GM19351 (cell line): ENCODE data around the gene DCUN1D2.

ENCODE experiments used
- ATAC-seq: cut with Tn5 transposase; IDR thresholded peaks from one replicate; pipeline ENCODE4 v1.9.1; 2021; ENCODE audit warnings: mild to moderate bottlenecking, moderate library complexity; ENCODE audit not compliant: unreplicated experiment

Gene DCUN1D2

DNA sequence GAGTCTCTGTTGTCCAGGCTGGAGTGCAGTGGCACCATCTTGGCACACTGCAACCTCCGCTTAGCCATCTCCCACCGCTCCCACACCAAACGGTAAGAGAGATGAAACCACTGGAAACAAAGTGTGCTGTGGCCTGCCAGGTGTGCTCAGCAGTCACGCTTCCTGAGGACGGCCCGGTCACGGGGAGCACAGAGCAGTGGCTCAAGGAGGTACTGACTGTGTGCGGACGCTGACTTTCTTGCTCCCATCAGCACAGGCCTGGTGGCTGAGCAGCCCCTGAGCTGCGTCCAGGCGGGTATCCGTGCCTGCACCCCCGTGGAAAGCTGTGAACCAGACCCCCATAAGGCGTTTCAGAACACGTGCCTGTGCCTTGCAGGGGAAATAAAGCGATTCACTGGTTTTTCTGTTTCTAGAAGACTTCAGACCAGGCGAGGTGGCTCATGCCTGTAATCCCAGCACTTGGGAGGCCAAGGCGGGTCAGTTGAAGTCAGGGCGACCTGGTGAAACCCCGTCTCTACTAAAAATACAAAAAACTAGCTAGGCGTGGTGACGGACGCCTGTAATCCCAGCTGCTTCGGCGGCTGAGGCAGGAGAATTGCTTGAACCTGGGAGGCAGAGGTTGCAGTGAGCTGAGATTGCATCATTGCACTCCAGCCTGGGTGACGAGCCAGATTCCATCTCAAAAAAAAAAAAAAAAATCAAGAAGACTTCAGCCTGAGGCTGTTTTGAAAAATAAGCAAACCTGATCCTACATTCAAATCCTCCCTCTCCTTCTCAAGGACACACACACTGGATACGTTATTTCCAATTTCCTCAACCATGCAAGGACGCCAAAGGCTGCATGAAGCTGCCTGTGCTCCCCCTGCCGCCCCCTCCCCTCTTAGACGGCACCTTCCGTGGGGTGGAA lies 62.7 kb downstream of the DCUN1D2 start:
- ATAC-seq, result no peak

DNA sequence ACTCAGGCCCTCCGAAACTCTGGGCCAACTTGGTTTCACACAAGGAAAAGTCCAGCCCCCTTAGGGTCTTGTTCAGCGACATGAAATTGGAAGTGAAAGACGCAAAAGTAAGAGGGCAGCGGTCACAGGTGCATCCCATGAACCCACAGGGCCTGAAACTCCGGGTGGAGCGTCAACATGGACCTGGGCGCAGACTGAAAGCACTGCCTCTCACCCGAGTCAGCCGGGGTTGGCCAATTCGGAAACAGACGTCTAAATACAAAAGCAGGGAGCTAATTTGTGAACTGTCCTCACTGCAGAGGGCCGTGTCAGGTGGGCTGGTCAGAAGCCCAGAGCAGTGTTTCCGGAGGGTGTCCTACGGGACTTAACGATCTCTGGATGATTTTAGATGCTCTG lies 63.9 kb downstream of the DCUN1D2 start:
- ATAC-seq, result no peak

DNA sequence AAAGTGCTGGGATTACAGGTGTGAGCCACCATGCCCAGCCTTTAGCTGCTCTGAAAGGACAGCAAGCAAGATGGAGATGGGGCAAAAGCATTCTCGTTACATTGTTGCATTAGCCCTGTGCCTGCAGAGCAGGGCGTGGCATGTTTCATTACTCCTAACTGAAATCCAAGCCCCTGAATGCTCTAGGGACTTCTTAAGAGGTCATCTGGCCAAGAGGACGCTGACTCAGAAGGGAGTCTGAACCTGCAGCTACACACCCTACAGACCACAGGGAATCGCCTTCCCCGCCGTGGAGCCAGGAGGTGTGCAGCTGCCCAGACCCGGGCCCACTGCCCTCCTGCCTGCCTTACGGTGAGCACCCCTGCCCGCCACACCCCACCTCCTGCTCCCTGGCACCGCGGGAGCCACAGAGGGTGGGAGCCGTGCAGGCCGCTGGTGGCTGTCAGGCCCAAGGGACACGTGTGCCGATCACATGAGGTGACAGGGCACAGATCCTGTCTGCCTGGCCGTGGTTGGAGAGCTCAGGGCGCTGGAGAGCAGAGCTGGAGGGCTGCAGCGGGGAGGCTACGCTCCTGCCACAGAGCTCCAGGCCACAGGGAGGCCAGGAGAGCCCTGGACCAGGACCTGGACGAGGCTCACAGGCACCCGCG lies 64.4 kb downstream of the DCUN1D2 start:
- ATAC-seq, result no peak

DNA sequence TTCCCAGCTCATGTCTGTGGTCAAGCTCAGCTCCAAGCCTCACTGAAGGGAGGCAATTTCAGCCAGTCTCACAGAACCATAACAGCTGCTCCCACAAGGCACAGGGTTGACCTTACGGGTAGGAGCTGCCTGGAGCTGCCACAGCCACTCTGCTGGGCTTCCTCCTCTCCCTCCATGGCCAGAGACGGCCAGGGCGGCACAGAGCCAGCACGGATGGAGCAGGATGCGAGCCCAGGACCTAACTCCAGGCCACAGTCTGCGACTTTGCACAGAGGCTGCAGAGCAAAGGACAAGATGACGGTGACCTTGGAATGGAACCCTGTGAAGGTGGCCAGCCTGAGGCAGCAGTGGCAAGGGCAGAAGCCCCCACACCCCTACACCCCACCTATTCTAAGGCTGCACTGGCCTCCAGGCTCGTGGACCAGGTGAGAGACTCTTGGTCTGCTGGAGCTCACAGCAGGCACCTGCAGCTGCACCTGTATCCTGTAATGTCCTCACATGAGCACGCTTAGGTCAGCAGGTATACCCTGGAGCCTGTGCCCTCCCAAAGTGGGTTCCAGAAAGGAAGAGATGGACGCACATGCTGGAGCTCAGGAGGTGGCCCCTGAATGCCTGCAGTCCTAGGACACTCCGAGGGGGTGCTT lies 66.9 kb downstream of the DCUN1D2 start:
- ATAC-seq, result no peak

DNA sequence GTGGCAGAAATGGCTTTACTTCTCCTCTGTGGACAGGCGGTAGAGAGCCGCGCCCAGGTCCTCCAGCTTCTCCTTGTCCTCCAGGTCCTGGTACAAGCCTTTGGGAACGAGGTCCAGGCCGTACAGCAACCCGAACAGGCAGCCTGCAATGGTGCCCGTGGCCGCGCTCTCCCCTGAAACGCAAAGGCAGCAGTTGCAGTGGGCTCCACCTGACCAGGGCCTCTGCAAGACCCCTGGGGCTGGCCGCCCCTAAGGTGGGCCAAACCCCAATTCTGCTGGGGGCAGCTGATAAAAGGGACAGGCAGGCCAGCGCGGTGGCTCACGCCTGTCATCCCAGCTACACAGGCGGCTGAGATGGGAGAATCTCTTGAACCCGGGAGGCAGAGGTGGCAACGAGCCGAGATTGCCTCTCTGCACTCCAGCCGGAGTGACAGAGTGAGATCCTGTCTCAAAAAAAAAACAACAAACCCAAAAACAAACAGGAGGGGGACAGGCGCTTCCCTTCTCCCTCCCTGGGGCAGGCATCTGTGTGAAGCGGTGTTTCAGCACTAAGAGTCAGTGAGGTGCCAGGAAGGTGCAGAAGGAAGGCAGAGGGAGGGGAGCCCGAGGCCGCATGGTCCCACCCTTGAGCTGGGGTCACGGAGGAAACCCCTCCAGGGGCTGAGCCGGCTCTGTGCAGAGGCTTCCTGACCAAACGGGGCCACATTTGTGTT lies 67.5 kb downstream of the DCUN1D2 start:
- ATAC-seq, result no peak

DNA sequence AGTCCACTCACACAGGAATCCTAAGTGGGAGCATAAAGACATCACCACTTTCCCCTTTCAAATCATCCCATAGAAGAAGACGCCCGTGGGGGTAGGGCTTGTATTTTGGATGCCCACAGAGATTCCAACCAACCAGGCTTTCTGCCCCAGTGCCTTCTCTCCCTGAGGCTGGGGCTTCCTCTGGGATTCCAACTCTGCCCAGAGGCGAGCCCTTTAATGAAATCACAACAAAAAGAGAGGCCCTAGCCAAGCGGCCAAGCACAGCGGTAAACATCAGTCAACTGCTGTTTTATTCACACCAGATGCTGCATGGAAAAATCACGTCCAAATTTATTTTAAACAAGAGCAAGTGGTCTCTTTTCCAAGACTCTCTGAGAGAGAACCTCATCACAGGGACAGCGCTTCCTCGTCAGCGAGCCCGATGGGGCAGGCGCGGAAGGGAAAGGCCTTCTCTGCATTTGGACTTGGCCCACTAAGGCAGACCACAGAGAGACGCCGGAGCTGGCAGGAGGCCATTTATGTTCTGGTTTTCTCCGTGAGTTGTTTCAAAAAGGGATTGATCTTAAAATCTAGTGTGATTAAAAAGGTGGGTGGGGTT lies 68.7 kb downstream of the DCUN1D2 start:
- no peak for ATAC-seq

DNA sequence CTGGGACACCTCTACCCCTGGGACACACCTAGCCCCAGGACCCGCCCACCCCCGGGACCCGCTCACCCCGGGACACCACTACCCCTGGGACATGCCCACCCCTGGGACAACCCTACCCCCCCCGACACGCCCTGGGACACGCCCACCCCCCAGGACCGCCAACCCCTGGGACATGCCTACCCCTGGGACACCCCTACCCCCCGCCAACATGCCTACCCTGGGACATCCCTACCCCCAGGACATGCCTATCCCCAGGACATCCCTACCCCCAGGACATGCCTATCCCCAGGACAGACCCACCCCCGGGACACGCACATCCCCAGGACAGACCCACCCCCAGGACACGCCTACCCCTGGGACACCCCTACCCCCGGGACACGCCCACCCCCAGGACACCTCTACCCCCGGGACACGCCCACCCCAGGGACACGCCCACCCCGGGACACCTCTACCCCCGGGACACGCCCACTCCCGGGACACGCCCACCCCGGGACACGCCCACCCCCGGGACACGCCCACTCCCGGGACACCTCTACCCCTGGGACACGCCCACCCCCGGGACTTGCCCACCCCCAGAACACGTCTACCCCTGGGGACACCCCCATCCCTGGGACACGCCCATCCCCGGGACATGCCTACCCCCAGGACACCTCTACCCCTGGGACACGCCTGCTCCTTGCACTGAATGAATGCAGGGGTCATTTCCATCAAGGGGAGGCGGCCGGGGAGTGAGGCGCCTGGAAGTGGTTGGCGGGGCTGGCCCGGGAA lies 69.5 kb downstream of the DCUN1D2 start:
- no peak for ATAC-seq

DNA sequence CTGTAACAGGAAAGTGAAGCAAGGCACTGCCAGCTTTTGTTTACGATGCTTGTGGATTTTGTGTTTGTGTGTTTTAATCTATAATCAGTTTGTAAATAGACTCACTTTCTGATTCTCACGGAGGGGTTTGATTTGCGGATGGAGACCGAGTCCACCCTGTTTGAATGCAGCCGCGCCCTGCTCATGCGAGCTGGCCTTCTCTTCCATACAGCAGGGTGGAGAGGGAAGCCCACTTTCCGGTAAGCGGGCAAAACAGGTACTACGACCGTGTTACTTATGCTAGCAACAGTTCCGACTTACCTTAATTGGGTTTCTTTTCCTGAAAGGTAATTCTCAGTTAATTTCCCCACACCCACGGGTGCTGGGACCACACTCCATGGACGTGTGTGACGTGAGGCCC lies 70.3 kb downstream of the DCUN1D2 start:
- no peak for ATAC-seq

DNA sequence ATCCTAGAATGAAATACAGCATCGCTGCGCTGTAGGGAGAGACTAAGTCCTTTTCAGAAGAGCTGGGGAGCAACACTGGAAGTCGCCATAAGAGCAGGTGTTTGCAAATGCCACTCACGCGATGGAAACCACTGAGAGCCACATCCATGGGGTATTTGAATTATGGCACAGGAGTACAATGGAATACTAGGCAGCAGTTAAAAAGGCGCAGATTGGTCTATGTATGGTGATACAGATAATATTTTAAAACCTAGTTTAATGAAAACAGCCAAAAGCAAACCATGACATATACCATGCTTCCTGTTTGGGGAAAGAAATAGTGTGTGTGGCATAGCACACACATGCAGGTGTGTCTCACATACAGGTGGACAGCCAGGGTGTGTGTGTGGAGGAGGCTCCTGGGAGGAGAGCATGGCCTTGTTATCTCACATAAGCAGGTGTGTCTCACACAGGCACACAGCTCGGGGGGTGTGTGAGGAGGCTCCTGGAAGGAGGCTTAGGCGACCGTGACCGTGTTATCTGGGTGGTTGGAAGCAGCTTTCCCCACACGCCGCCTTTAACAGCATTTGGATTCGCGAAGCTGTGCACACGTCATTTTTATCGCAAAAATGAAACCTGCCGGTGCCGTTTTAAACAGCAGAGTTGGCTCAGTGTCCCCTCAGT lies 70.8 kb downstream of the DCUN1D2 start:
- no peak for ATAC-seq

DNA sequence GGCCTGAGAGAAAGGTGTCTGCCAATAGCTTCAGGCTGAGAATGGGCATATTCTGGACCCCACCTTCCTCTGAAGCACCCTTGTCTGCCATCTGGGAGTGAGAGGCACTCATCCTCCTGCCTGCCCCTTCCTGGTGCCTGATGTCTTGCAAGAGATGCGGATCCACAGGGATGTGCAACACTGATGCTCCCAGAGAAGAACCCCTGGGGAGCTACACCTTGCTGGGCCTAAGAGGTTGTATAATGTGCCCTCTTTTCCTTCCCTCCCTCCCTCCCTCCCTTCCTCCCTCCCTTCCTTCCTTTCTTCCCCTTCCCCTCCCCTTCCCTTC lies 71.8 kb downstream of the DCUN1D2 start:
- ATAC-seq, result no peak

DNA sequence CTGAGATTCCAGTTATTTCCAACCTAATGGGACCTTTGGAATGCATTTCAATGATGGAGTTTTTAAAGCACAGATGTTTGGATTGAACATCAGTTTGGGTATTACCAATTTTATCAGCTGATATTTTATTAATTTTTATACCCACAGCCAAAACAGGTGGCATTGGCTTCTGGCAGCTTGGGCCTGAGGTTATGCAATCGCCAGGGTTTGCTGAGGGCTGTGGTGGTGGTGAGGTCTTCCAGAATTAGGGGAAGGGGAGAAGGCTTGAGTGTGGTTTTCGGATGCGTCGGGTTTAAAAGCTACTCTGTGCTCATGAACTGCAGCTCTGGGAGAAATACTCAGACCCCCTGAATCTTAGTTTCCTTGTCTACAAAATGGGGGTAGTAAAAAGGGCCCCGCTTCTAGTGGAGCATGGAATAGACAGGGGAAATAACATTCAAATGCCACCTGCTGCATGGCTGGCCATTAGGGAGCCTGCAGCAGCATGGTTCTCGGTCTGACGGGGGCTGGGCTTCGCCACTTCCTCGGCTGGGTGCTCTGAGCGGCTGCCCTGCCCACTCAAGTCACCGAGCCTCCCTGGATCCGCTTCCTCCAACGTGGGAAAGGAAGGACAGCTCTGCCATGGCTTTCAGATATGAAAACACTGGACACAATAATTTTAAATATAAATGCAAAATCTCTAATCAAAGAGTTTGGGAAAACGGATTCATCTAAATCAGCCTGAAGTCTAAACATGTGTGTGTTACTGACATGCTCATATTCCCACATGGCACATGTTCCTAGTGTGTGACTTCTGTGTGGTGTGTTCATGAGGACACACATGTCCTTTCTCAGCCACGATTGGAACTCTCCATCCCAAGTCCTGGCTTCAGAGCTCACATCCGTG lies 72.4 kb downstream of the DCUN1D2 start:
- no peak for ATAC-seq

DNA sequence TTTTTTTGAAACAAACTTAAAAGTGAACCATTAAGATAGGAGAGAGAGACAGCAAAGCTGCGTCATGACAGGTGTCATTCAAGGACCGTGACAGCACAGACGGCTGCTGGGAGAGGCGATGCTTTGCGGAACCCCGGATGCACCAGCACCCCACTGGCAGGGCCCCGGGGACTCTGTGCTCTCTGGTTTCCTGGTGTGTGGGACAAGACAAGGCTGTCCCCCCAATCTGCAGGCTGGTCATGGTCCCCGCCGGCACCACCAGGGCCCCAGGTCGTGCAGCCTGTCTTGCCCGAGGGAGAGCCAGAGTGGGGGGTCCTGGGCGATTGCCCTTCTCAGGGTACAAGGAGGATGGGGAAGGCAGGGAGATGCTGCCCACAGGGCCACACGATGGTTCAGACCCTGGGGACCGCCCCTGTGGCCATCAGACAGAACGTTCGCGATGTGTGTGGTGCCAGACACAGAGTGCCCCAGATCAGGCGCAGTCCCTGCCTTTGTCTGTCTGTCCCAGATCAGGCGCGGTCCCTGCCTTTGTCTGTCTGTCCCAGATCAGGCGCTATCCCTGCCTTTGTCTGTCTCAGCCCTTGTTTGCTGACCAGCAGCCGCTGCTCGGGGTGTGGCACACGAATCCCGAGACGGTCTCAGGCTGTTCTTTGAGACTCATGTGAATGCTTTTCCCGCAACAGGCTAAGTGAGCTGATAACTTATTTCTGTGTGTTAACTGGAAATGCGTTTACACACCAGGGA lies 73.3 kb downstream of the DCUN1D2 start:
- ATAC-seq, result no peak

DNA sequence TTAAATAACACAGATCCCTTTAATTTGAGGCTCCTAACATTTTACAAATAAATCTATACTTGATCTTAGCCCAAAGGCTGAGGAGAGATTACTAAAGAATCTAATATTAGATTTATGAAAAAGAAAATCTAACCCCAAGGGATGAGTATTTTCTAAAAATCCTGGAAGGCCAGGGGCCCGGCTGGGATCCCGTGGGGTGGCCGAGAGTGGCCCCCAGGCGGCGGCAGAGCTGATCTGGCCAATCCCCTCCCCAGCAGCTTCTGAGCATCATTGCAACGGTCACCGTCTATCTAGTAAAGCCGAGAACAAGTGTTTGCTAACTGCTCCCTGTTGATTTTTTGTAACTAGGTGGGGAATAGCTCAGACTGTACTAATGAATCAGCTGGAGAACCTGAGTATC lies 74.7 kb downstream of the DCUN1D2 start:
- ATAC-seq, result no peak

DNA sequence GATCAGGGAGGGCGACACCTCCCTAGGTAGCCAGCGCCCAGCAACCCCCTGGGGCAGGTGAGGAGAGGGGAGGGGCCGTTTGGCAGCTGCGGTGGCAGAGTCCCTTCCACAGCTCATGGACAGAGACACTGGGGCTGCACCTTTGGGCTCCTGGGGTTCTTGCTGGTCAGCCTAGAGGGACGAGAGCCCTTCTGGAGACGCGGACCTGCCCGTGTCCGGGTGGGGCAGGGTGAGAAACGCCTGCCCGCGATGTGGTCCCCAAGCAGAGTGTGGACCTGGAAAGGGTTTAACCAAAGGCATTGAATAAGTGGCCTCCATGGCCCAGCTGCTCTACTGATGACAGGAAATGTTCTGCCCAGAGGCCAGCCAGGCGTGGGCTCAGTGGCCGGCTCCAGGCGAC lies 75.5 kb downstream of the DCUN1D2 start:
- ATAC-seq, result no peak

DNA sequence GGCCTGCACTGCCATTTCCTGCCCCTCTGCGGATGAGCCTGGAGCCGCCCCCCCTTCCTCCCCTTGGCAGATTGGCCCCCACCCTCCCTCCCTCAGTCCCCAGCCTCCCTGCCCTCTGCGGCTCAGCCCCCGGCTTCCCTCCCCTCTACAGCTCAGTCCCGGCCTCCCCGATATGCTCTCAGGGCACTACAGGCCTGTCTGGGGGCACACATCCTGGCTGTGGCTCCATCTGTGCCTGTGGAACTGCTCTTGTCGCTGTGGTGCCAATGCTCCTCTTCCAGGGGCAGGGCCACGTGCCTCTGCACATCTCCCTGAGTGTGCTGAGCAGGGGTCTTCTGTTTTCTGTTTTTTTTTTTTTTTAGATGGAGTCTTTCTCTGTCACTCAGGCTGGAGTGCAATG lies 76.2 kb downstream of the DCUN1D2 start:
- ATAC-seq, result no peak

DNA sequence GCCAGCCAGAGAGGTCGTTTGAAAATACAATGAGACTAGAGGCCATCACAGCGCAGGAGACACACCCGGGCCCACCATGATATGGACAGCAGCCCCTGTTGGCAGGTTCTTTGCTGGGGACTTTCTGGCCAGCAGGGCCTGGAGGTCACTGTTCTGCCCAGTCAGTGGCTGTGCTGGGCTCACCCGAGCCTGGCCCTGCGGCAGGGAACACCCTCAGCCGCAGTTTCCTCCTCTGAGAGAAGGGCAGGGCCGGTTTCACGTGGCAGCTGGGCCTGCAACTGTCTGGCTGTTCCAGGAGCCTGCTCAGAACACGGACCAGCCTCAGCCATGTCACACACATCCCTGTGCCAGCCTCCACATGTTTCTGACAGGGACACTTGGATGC lies 76.6 kb downstream of the DCUN1D2 start:
- no peak for ATAC-seq

DNA sequence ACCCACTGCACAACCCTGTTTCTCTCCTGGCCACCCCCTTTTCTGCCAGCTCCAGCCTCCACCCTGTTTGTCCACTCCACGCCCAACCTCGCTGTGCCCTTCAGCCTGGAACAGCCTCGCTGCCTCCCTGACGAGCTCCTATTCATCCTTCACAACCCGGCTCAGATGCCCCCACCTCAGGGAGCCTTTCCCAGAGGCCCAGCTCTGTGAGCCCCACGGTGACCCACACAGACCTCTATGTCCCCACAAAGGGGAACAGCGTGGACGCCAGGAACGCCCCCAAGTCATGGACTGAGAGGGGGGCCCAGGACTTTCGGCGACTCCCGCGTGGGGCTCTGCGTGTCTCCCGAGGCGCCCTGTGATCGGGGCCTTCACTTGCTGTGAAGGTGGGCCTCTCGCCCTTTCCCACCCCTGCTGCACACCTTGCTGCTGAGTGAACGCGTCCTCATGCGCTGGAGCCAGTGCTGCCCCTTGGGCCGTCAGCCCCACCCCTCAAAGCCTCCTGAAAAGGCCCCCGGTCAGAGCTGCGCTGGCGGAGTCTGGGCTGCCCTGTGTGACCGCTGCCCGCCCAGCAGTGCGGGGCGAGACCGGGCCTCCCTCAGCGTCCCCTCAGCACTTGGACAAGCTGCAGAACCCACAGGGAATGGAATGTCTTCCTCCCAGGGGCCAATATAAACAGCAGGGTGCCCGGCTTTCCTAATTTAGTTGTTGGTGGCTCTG lies 77.2 kb downstream of the DCUN1D2 start:
- no peak for ATAC-seq

DNA sequence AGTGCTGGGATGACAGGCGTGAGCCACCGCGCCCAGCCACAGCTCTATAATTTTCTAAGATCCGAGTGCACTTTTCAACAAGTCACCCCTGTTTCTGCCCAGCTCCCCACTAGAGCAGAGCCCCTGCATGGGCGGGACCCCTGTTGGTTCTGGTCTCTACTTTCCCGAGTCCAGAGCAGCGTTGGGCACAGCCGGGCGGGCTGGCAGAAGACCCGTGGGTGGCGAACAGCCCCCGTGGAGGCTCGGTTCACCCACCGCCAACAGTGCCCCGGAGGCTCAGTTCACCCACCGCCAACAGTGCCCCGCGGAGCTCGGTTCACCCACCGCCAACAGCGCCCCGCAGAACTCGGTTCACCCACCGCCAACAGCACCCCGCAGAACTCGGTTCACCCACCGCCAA lies 78.1 kb downstream of the DCUN1D2 start:
- no peak for ATAC-seq
